GM18520 (cell line): ENCODE results near the gene MSH2.

Source experiments
- ATAC-seq: cut with Tn5 transposase; IDR thresholded peaks from one replicate; pipeline ENCODE4 v1.9.1; 2021; ENCODE audit not compliant: unreplicated experiment

MSH2 gene

DNA sequence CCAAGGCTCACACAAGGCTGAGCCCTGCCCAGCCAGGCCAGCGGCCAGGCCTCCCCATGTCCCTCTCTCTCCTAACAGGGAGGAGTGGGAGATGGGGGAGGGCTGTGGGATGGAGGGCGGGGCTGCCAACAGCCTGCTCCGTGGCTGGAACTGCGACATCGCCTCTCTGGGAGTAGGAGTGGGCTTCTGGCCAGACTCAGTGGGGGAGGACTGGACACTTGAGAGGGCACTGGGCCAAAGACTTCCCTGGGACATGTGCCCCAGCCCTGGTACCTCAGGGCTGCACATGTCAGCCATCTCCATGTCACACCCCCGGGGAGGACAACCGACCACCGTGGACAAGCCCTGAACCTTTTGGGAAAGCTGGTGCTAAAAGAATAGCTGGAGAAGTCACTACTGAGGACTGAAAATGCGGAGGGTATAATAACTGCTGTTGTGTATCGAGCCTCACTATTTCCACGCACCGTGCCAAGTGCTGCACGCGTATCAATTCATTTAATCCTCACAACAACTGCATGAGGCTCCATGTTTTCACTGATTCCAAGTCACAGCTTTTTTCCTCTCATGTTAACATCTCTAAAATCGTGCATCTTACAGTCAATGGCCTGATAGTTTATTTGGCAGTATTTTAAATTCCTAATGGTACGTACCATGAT is 127.3 kb downstream of the MSH2 start:
- ATAC-seq = no peak

DNA sequence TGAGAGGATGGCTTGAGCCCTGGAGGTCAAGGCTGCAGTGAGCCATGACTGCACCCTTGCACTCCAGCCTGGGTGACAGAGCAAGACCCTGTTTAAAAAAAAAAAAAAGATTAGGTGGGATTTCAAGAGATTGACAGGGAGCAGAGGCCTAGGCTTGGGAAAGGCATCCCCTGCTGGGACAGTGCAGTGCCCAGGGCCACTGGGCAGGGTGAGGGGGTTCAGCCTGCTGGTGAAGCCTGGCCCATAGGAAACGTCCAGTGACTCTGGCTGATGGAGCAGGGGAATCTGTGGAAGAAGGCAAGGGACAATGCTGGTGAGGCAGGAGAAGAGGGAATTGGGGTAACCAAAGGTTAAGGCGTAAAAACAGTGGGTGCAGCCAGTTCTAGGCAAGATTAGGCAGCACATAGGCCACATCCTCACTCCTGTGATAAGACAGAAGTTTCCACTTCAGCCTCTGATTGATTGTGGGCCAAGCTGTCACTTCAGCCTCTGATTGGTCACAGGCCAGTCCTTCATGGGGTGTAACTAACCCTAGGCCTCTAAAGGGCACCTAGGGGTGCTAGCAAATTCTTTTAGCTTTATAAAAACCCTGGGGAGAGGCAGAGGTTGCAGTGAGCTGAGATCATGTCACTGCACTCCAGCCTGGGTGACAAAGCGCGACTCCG is 128.6 kb downstream of the MSH2 start:
- ATAC-seq = no peak
